ENCODE results near the gene INTS3.

The INTS3 gene

GRCh38 chr1:153752571-153753195 lies 24.8 kb downstream of the INTS3 start:
- Histone ChIP-seq H3K27me3 (ENCODE audit: insufficient read depth, low read length, poor library complexity, severe bottlenecking) (no peaks in the 10 kb centered on the region), H3K36me3 (ENCODE audit: insufficient read depth, low read length) (peaks cover 82% of the 10 kb centered on the region; the same call in 1 of the 2 replicates)

GRCh38 chr1:153754266-153754665 lies 26.4 kb downstream of the INTS3 start:
- Histone ChIP-seq H3K4me2 (ENCODE audit: low read depth, low read length, poor library complexity, severe bottlenecking) (no peak overlapping the region), H3K79me2 (ENCODE audit: insufficient read depth, low read length) (no peaks in the 10 kb centered on the region), H3K9ac (ENCODE audit: low read depth, low read length, poor library complexity, severe bottlenecking) (no peak overlapping the region), H3K27me3 (ENCODE audit: insufficient read depth, low read length, poor library complexity, severe bottlenecking) (no peaks in the 10 kb centered on the region), H2AFZ (ENCODE audit: low read length) (no peak overlapping the region), H3K9me3 (ENCODE audit: insufficient read depth, low read depth, low read length) (no peaks in the 10 kb centered on the region), H3K4me1 (ENCODE audit: insufficient read depth, low read length, poor library complexity, severe bottlenecking) (no peaks in the 10 kb centered on the region), H3K9me2 (replicated peaks; ENCODE audit: low read depth, low read length) (no peaks in the 10 kb centered on the region), H3K4me3 (ENCODE audit: low read length, poor library complexity, severe bottlenecking) (no peak overlapping the region), H4K20me1 (ENCODE audit: insufficient read depth, low read length, poor library complexity, severe bottlenecking) (no peaks in the 10 kb centered on the region), H3K36me3 (ENCODE audit: insufficient read depth, low read length) (peaks cover 79% of the 10 kb centered on the region; the same call in 1 of the 2 replicates), H3F3A (ENCODE audit: low read depth) (no peaks in the 10 kb centered on the region)
- TF ChIP-seq CTCF (conservative IDR thresholded peaks at IDR 0.05; ENCODE audit: low read length) (no peak), EZH2phosphoT487 (IDR thresholded peaks at IDR 0.05; ENCODE audit: borderline replicate concordance) (no peak)

More at GRCh38 chr1:153752571-153753195, 24.8 kb downstream of the INTS3 start:
- no peak for TF ChIP-seq CTCF (conservative IDR thresholded peaks at IDR 0.05; ENCODE audit: low read length)
- no peak for TF ChIP-seq EZH2phosphoT487 (IDR thresholded peaks at IDR 0.05; ENCODE audit: borderline replicate concordance)
- Histone ChIP-seq H3F3A (ENCODE audit: low read depth) (no peaks in the 10 kb centered on the region), H3K9ac (ENCODE audit: low read depth, low read length, poor library complexity, severe bottlenecking) (no peak overlapping the region), H3K79me2 (ENCODE audit: insufficient read depth, low read length) (no peaks in the 10 kb centered on the region), H4K20me1 (ENCODE audit: insufficient read depth, low read length, poor library complexity, severe bottlenecking) (no peaks in the 10 kb centered on the region), H3K9me2 (replicated peaks; ENCODE audit: low read depth, low read length) (no peaks in the 10 kb centered on the region), H3K4me3 (ENCODE audit: low read length, poor library complexity, severe bottlenecking) (no peak overlapping the region), H3K4me2 (ENCODE audit: low read depth, low read length, poor library complexity, severe bottlenecking) (no peak overlapping the region), H2AFZ (ENCODE audit: low read length) (no peak overlapping the region), H3K9me3 (ENCODE audit: insufficient read depth, low read depth, low read length) (no peaks in the 10 kb centered on the region), H3K4me1 (ENCODE audit: insufficient read depth, low read length, poor library complexity, severe bottlenecking) (no peaks in the 10 kb centered on the region)

- H3K36me3 ChIP-seq (ENCODE audit: insufficient read depth, low read length), result peaks cover 46% of the 10 kb centered on the region; the same call in 1 of the 2 replicates
- H3K9ac ChIP-seq (ENCODE audit: low read depth, low read length, poor library complexity, severe bottlenecking), result no peak overlapping the region
Observed at GRCh38 chr1:153760440-153760839, 32.6 kb downstream of the INTS3 start.

More at GRCh38 chr1:153760440-153760839, 32.6 kb downstream of the INTS3 start:
- no peaks in the 10 kb centered on the region for H3K9me3 ChIP-seq (ENCODE audit: insufficient read depth, low read depth, low read length)
- TF ChIP-seq CTCF (conservative IDR thresholded peaks at IDR 0.05; ENCODE audit: low read length), result no peak
- no peak for TF ChIP-seq EZH2phosphoT487 (IDR thresholded peaks at IDR 0.05; ENCODE audit: borderline replicate concordance)
- H3K27me3 ChIP-seq (ENCODE audit: insufficient read depth, low read length, poor library complexity, severe bottlenecking), result no peaks in the 10 kb centered on the region
- no peaks in the 10 kb centered on the region for H3F3A ChIP-seq (ENCODE audit: low read depth)
- H3K79me2 ChIP-seq (ENCODE audit: insufficient read depth, low read length), result no peaks in the 10 kb centered on the region
- H3K4me3 ChIP-seq (ENCODE audit: low read length, poor library complexity, severe bottlenecking), result no peak overlapping the region
- no peak overlapping the region for H3K4me2 ChIP-seq (ENCODE audit: low read depth, low read length, poor library complexity, severe bottlenecking)
- no peaks in the 10 kb centered on the region for H3K9me2 ChIP-seq (replicated peaks; ENCODE audit: low read depth, low read length)
- no peaks in the 10 kb centered on the region for H4K20me1 ChIP-seq (ENCODE audit: insufficient read depth, low read length, poor library complexity, severe bottlenecking)
- H2AFZ ChIP-seq (ENCODE audit: low read length), result no peak overlapping the region
- no peaks in the 10 kb centered on the region for H3K4me1 ChIP-seq (ENCODE audit: insufficient read depth, low read length, poor library complexity, severe bottlenecking)
